Measurements from ENCODE around the gene NCCRP1.

The NCCRP1 gene

GRCh38 chr19:39248806-39249205, 52.0 kb downstream of the NCCRP1 start, which contains the start of gene IFNL4:
TSS of gene IFNL4 (minus strand) at chr19:39248856.
- in situ Hi-C loops (cut with MboI; ENCODE audit: low pct_unique_long_range_greater_than_20kb, low sequenced_read_pairs, unreplicated experiment), result no loop called here

GRCh38 chr19:39251081-39251480, 54.3 kb downstream of the NCCRP1 start:
- in situ Hi-C loops (cut with MboI; ENCODE audit: low pct_unique_long_range_greater_than_20kb, low sequenced_read_pairs, unreplicated experiment), result no loop called here
- no peak for TF ChIP-seq CTCF (IDR thresholded peaks at IDR 0.05; ENCODE audit: extremely low read depth, insufficient read depth, missing control alignments)
- DNase-seq (ENCODE audit: low spot score), result no peak

More at GRCh38 chr19:39248806-39249205, 52.0 kb downstream of the NCCRP1 start, which contains the start of gene IFNL4:
- DNase-seq (ENCODE audit: low spot score), result no peak
- no peak for TF ChIP-seq CTCF (IDR thresholded peaks at IDR 0.05; ENCODE audit: extremely low read depth, insufficient read depth, missing control alignments)

Data from GM13977 (cell line).